Caco-2 (cell line): ENCODE results near the gene TNS1. TPM values are rescaled to one million over a fixed set of nuclear protein-coding genes. Genes with fewer than 3 reads are reported as not detected.

Experiments used
- BruUV-seq: library from RNA; stranded (reverse); fragments of 400-500 nt; replicated peaks from 2 replicates; lab custom pipeline; 2021; lab: Mats Ljungman, UMichigan
- CTCF ChIA-PET: fragments of 300-600 bp; sonication (Branson Sonifier 250); formaldehyde crosslinking; loops from one replicate; lab custom pipeline; 2022; ENCODE audit warnings: antibody characterized with exemption; lab: Charles Lee
- POLR2A ChIA-PET: fragments of 300-600 bp; sonication (Branson Sonifier 250); formaldehyde crosslinking; loops from one replicate; lab custom pipeline; 2022; ENCODE audit warnings: antibody characterized with exemption; lab: Charles Lee
- DNase-seq, 2 experiments: peaks; one replicate each; pipeline versions ENCODE4 v3.0.0 to v3.0.0-alpha.2; 2020 to 2022
- H3K27me3 ChIP-seq: replicated peaks from 2 replicates; pipeline ENCODE4 v1.6.0; 2011; ENCODE audit warnings: low read length; ENCODE audit not compliant: control insufficient read depth, insufficient read depth
- H3K36me3 ChIP-seq: 2 replicates; pipeline ENCODE4 v1.5.1; 2011; ENCODE audit warnings: low read length; ENCODE audit not compliant: control insufficient read depth, insufficient read depth
- H3K4me1 ChIP-seq: fragments of 250-450 bp; sonication (Bioruptor Pico); 2 replicates; pipeline ENCODE4 v1.5.1; 2020; ENCODE audit warnings: mild to moderate bottlenecking
- H3K4me3 ChIP-seq: 2 replicates; pipeline ENCODE4 v1.5.1; 2011; ENCODE audit warnings: low read depth, mild to moderate bottlenecking, control low read depth, low read length
- H3K9me3 ChIP-seq: fragments of 250-450 bp; sonication (Bioruptor Pico); 2 replicates; pipeline ENCODE4 v1.5.1; 2020; ENCODE audit warnings: mild to moderate bottlenecking, moderate library complexity
- H3K27ac Mint-ChIP-seq: one replicate; pipeline ENCODE4 v1.8.0; 2022; ENCODE audit warnings: mixed read lengths; ENCODE audit not compliant: unreplicated experiment
- H3K27me3 Mint-ChIP-seq: one replicate; pipeline ENCODE4 v1.8.0; 2022; ENCODE audit warnings: mixed read lengths; ENCODE audit not compliant: insufficient read depth, unreplicated experiment
- H3K36me3 Mint-ChIP-seq: one replicate; pipeline ENCODE4 v1.8.0; 2022; ENCODE audit warnings: mild to moderate bottlenecking, mixed read lengths; ENCODE audit not compliant: insufficient read depth, unreplicated experiment
- H3K4me1 Mint-ChIP-seq: one replicate; pipeline ENCODE4 v1.8.0; 2022; ENCODE audit warnings: low read depth, mixed read lengths; ENCODE audit not compliant: unreplicated experiment
- H3K4me3 Mint-ChIP-seq: one replicate; pipeline ENCODE4 v1.8.0; 2022; ENCODE audit warnings: mild to moderate bottlenecking, moderate library complexity, mixed read lengths; ENCODE audit not compliant: unreplicated experiment
- H3K9me3 Mint-ChIP-seq: one replicate; pipeline ENCODE4 v1.8.0; 2022; ENCODE audit warnings: mixed read lengths; ENCODE audit not compliant: unreplicated experiment
- CTCF ChIP-seq, 2 experiments: fragments of 200-600 bp in 1 of 2; IDR thresholded peaks; 1 replicate in 1 of 2; 2 replicates in 1 of 2; pipeline versions ENCODE4 v1.5.1 to v1.8.0; 2011 to 2022; ENCODE audit warnings: antibody characterized with exemption in 1 of 2, control low read depth in 1 of 2, inconsistent platforms in 1 of 2, low read depth in 1 of 2, low read length in 1 of 2, mild to moderate bottlenecking in 1 of 2, moderate library complexity in 1 of 2; ENCODE audit not compliant: insufficient read depth in 1 of 2, severe bottlenecking in 1 of 2, unreplicated experiment in 1 of 2
- intact Hi-C: fragments of 100-400 bp; cut with micrococcal nuclease; formaldehyde crosslinking; loops from one replicate; pipeline ENCODE4 v1.10.0; 2022; ENCODE audit not compliant: unreplicated experiment
- total RNA-seq: library from RNA; stranded (reverse); gene quantifications from 2 replicates; pipeline ENCODE4 v1.2.3, GENCODE V29; 2022

TNS1 gene
- total RNA-seq, 1 experiment from 2014 or later: 16.1 TPM

DNA sequence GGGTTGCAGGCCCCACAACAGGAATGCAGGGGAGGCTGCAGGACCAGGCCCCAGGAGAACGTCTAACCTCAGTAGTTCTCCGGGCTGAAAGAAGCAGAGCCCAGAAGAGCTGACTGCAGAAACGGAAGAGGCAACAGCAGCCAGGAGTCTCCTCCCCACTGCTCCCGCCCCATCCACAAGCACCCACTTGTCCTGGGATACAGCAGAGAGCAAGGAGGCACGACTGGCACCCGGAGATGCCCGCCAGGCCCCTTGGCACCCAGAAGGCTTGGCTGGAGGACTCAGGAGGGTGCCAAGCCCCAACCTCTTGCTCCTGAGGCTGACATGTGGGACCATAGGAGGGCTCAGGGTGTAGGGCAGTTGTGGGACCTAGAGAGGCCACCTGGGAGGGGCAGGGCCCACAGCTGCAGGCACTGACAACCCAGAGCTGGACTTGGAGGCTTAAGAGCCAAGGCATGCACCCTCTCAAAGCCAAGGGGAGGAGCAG is 29.0 kb upstream of the TNS1 start:
- Mint-ChIP-seq H3K27ac (no peak overlapping the region), H3K4me3 (no peak overlapping the region), H3K9me3 (no peaks in the 10 kb centered on the region), H3K36me3 (no peaks in the 10 kb centered on the region), H3K27me3 (no peaks in the 10 kb centered on the region), H3K4me1 (no peaks in the 10 kb centered on the region)
- POLR2A ChIA-PET: no interaction called here
- CTCF ChIA-PET: no interaction called here
- Histone ChIP-seq H3K4me1 (0 out of 2 replicates have a peak, but pooled peaks cover 5% of the 10 kb centered on the region), H3K36me3 (no peaks in the 10 kb centered on the region), H3K9me3 (no peaks in the 10 kb centered on the region), H3K4me3 (no peak overlapping the region), H3K27me3 (no peaks in the 10 kb centered on the region)
- intact Hi-C loops: no loop called here
- TF ChIP-seq CTCF (IDR thresholded peaks at IDR 0.05; ENCODE audit: insufficient read depth in 1 of 2, low read depth in 1 of 2, low read length in 1 of 2, severe bottlenecking in 1 of 2, unreplicated experiment in 1 of 2): no peak
- no TSS peak for BruUV-seq
- no peak for DNase-seq

- no peaks in the 10 kb centered on the region for H3K9me3 Mint-ChIP-seq
- Histone ChIP-seq H3K9me3 (no peaks in the 10 kb centered on the region), H3K27me3 (no peaks in the 10 kb centered on the region), H3K4me3 (no peak overlapping the region), H3K36me3 (no peaks in the 10 kb centered on the region), H3K4me1 (0 out of 2 replicates have a peak, but pooled peaks cover 5% of the 10 kb centered on the region)
- no peaks in the 10 kb centered on the region for H3K27me3 Mint-ChIP-seq
- DNase-seq: no peak
- no TSS peak for BruUV-seq
- no peak overlapping the region for H3K27ac Mint-ChIP-seq
- ChIA-PET POLR2A (no interaction called here), CTCF (no interaction called here)
- H3K4me1 Mint-ChIP-seq: no peaks in the 10 kb centered on the region
- H3K36me3 Mint-ChIP-seq: no peaks in the 10 kb centered on the region
- no peak overlapping the region for H3K4me3 Mint-ChIP-seq
- intact Hi-C loops: no loop called here
- no peak for TF ChIP-seq CTCF (IDR thresholded peaks at IDR 0.05; ENCODE audit: insufficient read depth in 1 of 2, low read depth in 1 of 2, low read length in 1 of 2, severe bottlenecking in 1 of 2, unreplicated experiment in 1 of 2)
These were observed 28.5 kb upstream of the TNS1 start for GRCh38 chr2:218031261-218031660.

DNA sequence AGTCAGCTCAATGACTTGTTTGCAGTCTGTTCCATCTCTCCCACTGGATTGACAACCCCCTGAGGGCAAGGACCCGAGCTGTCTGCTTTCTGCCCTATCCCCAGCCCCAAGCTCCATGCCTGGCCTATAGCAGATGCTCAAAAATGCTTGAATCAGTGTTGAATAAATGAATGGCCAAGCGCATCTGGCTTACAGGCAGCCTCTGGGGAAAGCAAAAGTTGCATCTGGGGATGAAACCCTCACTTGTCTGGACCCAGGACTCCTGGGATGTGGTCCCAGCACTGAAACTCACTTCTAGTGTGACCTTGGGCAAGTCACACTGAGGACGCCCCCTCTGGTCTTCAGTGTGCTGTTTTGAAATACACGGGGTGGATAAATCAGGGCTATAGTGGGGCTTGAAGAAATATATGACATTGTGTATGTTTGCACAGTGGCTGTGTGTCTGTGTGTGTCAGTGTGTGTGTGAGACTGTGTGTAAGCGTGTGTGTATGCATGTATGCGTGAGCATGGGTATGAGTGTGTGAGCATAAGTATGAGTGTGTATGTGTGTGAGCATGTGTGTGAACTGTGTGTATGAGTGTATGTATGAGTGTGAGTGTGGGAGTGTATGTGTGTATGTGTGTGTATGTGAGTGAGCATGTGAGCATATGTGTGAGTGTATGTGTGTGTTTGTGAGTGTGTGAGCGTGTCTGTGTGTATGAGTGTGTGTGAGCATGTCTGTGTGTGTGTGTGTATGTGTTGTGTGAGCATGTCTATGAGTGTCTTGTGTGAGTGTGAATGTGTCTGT is 27.8 kb upstream of the TNS1 start:
- Histone ChIP-seq H3K4me3 (no peak overlapping the region), H3K27me3 (no peaks in the 10 kb centered on the region), H3K36me3 (no peaks in the 10 kb centered on the region), H3K4me1 (0 out of 2 replicates have a peak, but pooled peaks cover 5% of the 10 kb centered on the region), H3K9me3 (no peaks in the 10 kb centered on the region)
- POLR2A ChIA-PET: no interaction called here
- no peaks in the 10 kb centered on the region for H3K27me3 Mint-ChIP-seq
- no peak for DNase-seq
- no peaks in the 10 kb centered on the region for H3K9me3 Mint-ChIP-seq
- H3K27ac Mint-ChIP-seq: no peak overlapping the region
- H3K4me1 Mint-ChIP-seq: no peaks in the 10 kb centered on the region
- BruUV-seq: no TSS peak
- no peak overlapping the region for H3K4me3 Mint-ChIP-seq
- no peaks in the 10 kb centered on the region for H3K36me3 Mint-ChIP-seq
- intact Hi-C loops: no loop called here
- TF ChIP-seq CTCF (IDR thresholded peaks at IDR 0.05; ENCODE audit: insufficient read depth in 1 of 2, low read depth in 1 of 2, low read length in 1 of 2, severe bottlenecking in 1 of 2, unreplicated experiment in 1 of 2): no peak
- CTCF ChIA-PET: interaction anchor here (0.7 kb wide), 1 partner anchor 245 kb away, joined by 4 read pairs; no protein-coding TSS in a partner anchor
